HepG2 (cell line): ENCODE measurements around the gene NLRC3. TPM values are rescaled to one million over a fixed set of nuclear protein-coding genes. Genes with fewer than 3 reads are reported as not detected.

ENCODE experiments used
- HMGXB3 ChIP-seq: sonication (generic); formaldehyde crosslinking; IDR thresholded peaks from 2 replicates; pipeline ENCODE4 v1.4.0; 2020; ENCODE audit warnings: missing genetic modification reagents, borderline replicate concordance
- KAT7 ChIP-seq: IDR thresholded peaks from 2 replicates; pipeline ENCODE4 v1.6.1; 2018; ENCODE audit warnings: borderline replicate concordance, missing compliant biosample characterization
- KAT8 ChIP-seq: IDR thresholded peaks from 2 replicates; pipeline ENCODE4 v1.6.1; 2016; ENCODE audit warnings: missing genetic modification reagents, missing compliant biosample characterization
- NR0B2 ChIP-seq: sonication (generic); formaldehyde crosslinking; IDR thresholded peaks from 2 replicates; pipeline ENCODE4 v1.4.0; 2020; ENCODE audit warnings: mild to moderate bottlenecking, missing genetic modification reagents
- SP2 ChIP-seq: sonication (generic); formaldehyde crosslinking; IDR thresholded peaks from 2 replicates; pipeline ENCODE4 v1.5.1; 2020; ENCODE audit warnings: mild to moderate bottlenecking, missing genetic modification reagents
- THRA ChIP-seq: sonication (generic); formaldehyde crosslinking; IDR thresholded peaks from 2 replicates; pipeline ENCODE4 v1.4.0; 2020; ENCODE audit warnings: missing genetic modification reagents, borderline replicate concordance
- TOPORS ChIP-seq: sonication (generic); formaldehyde crosslinking; IDR thresholded peaks from 2 replicates; pipeline ENCODE4 v1.8.0; 2023; ENCODE audit warnings: mild to moderate bottlenecking, missing genetic modification reagents
- ZBTB10 ChIP-seq: sonication (generic); formaldehyde crosslinking; IDR thresholded peaks from 2 replicates; pipeline ENCODE4 v1.4.0; 2020; ENCODE audit warnings: missing genetic modification reagents, borderline replicate concordance
- ZNF142 ChIP-seq: sonication (generic); formaldehyde crosslinking; IDR thresholded peaks from 2 replicates; pipeline ENCODE4 v1.4.0; 2020; ENCODE audit warnings: missing genetic modification reagents
- ZNF414 ChIP-seq: sonication (generic); formaldehyde crosslinking; IDR thresholded peaks from 2 replicates; pipeline ENCODE4 v1.5.0; 2020; ENCODE audit warnings: missing genetic modification reagents
- ZNF790 ChIP-seq: sonication (generic); formaldehyde crosslinking; IDR thresholded peaks from 2 replicates; pipeline ENCODE4 v1.8.0; 2022; ENCODE audit warnings: missing genetic modification reagents, mild to moderate bottlenecking, borderline replicate concordance
- polyA plus RNA-seq, 8 experiments: library from polyadenylated mRNA; depleted of rRNA in 3 of 8; stranded (reverse) in 7 of 8; unstranded in 1 of 8; fragments of >200 nt; fragmentation: Illumina TruSeq in 4 of 8; extraction: Trizol in 4 of 8; gene quantifications; 2 replicates each; pipeline versions ENCODE4 v1.2.1 to v1.2.3, GENCODE V29; 2011 to 2016; ENCODE audit warnings: low read depth in 4 of 8, missing spikeins in 1 of 8, mixed read lengths in 1 of 8; ENCODE audit not compliant: insufficient read depth in 1 of 8
- total RNA-seq, 5 experiments: library from RNA; depleted of rRNA; stranded (reverse); fragments of >200 nt; fragmentation: Illumina TruSeq; extraction: Trizol; gene quantifications; 2 replicates each; pipeline ENCODE4 v1.2.3, GENCODE V29; 2016; ENCODE audit warnings: low read depth in 1 of 5

Gene NLRC3
- total and polyA plus RNA-seq, 2 of the 13 experiments (the other 11 are each of a cell fraction or from before 2014, with no cell fraction given) = not detected

GRCh38 chr16:3596101-3596861, 19.1 kb upstream of the NLRC3 start (continued):
- TF ChIP-seq ZNF142 (CRISPR knock-in tag) = peak; percentile 84; the same call in 1 of the 2 replicates
- peak; percentile 93; the same call in 1 of the 2 replicates for TF ChIP-seq THRA (CRISPR knock-in tag)
- peak; percentile 84 for TF ChIP-seq KAT8
- TF ChIP-seq TOPORS = peak; percentile 92; the same call in 1 of the 2 replicates
- peak; percentile 81; the same call in 1 of the 2 replicates for TF ChIP-seq HMGXB3
- TF ChIP-seq NR0B2 (CRISPR knock-in tag) = peak; percentile 65; the same call in 1 of the 2 replicates
- 0 out of 2 replicates have a peak, but pooled peaks have one; percentile 66 for TF ChIP-seq ZNF790 (CRISPR knock-in tag)
- TF ChIP-seq SP2 = no peak
- peak; percentile 79 for TF ChIP-seq ZBTB10 (CRISPR knock-in tag)
- TF ChIP-seq KAT7 = peak; percentile 67; the same call in 1 of the 2 replicates
- TF ChIP-seq ZNF414 (CRISPR knock-in tag) = peak; percentile 93
